HG03045 (cell line): ENCODE data around the gene CENPH.
"Not testable (repeated sequence)": the region's sequence is repeated elsewhere in the genome, so short reads cannot be mapped to it uniquely, and the experiment has no call there.

Experiments
- ATAC-seq: cut with Tn5 transposase; IDR thresholded peaks from one replicate; pipeline ENCODE4 v1.9.1; 2021; ENCODE audit warnings: mild to moderate bottlenecking, moderate library complexity; ENCODE audit not compliant: unreplicated experiment

Gene CENPH

DNA sequence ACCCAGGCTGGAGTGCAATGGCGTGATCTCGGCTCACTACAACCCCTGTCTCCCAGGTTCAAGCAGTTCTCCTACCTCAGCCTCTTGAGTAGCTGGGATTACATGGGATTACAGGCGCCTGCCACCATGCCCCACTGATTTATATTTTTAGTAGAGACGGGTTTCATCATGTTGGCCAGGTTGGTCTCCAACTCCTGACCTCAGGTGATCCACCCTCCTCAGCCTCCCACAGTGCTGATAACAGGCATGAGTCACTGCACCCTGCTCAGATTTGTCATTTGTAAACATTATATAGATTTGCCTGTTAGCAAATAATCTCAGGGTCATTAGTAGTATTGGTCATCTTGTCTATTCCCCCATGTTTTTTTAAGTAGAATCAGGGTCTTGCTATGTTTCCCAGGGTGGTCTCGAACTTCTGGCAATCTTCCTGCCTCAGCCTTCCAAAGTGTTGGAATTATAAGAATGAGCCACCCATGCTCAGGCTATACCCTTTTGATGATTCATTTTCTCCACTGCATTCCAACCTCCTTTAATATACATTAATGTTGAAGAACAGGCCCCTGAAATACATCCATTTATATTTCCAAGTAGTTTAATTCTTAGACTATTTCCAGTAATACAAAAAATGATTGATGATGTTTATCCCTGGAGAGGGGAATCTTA is 17.3 kb downstream of the CENPH start:
- no peak for ATAC-seq

DNA sequence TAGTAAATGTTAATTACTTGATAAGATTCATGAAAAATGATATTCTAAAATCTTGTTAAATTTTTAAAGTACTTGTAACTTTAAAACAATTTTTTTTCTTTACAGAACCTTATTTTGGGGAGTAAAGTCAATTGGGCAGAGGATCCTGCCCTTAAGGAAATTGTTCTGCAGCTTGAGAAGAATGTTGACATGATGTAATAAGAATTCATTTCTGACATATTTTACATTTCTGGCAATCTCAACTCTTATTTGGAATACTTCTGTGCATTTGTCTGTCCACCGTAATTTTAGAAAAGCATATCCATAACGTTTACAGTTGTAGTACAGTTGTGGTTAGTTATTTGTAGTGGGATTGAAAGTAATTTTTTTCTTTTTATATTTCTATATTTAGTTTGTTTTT is 20.2 kb downstream of the CENPH start:
- ATAC-seq: no peak

DNA sequence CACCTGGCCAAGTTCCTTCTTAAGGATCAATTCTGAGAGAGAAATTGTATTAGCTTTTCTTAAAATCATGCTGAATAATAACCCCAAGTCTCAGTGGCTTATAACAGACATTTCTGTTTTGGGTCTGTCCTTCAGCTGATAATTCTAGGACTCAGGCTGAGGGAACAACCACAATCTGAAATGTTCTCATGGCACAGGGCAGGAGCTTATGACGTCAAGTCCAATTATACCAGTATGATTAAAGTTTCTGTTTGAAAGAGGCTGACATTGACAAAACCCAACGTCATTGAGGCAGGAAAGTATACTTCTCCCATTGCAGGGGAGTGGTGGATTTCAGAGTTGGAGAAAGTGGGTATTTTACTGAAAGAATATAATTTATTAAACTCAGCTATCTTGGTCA is 21.8 kb downstream of the CENPH start:
- no peak for ATAC-seq

DNA sequence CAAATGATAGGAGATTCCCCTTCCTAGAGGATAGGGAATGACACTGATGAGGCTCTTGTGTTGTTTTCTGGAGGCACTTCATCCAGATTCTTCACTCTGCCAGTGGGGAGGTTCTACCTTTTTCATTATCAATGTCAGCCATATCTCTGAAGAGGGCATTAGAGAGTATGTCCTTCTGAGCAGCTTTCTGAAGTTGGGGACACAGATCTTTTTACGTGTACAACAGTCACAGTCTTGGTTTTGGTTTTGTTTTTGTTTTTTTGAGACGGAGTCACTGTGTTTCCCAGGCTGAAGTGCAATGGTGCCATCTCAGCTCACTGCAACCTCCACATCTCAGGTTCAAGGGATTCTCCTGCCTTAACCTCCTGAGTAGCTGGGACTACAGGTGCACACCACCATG is 22.6 kb downstream of the CENPH start:
- no peak for ATAC-seq

DNA sequence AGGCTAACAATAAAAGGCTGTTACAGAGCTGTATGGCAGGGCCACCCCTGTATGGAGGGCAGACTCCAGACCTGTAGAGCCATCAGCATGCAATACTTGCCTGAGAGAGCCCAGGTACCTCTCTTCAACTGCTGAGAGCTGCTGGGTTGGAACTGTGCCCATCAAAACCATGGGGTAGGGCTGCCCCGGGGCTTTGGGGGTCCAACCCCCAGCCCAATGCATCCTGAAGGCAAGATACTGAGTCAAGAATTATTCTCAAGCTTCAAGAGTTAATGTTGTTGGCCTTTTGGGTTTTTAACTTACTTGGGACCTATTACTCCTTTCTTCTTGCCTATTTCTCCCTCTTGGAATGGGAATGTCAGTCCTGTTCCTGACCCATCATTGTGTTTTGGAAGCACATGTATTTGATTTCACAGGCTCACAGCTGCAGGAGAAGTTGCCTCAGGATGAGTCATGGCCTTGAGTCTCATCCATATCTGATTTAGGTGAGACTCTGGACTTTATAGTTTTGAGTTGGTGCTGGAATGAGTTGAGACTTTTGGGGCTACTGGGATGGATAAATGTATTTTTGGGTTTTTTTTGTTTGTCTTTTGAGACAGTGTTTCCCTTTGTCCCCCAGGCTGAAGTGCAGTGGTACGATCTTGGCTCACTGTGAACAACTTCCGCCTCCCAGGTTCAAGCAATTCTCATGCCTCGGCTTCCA is 24.3 kb downstream of the CENPH start:
- ATAC-seq: no peak

DNA sequence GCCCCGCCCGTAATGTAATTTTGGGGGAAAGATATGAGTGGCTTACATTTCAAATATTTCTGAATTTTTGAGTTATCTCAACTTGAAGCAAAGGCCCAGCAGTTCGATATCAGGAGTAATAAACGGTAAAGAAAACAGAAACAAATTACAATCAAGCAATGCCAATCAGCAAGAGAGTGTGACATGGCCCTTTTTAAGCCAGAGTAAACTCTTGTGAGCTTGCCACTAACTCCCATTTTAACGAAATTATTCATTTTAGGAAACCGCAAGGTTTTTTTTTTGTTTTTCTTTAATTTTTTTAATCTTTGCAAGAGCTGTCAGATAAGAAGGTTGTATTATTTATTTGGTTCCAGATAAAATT is 27.7 kb downstream of the CENPH start:
- no peak for ATAC-seq

DNA sequence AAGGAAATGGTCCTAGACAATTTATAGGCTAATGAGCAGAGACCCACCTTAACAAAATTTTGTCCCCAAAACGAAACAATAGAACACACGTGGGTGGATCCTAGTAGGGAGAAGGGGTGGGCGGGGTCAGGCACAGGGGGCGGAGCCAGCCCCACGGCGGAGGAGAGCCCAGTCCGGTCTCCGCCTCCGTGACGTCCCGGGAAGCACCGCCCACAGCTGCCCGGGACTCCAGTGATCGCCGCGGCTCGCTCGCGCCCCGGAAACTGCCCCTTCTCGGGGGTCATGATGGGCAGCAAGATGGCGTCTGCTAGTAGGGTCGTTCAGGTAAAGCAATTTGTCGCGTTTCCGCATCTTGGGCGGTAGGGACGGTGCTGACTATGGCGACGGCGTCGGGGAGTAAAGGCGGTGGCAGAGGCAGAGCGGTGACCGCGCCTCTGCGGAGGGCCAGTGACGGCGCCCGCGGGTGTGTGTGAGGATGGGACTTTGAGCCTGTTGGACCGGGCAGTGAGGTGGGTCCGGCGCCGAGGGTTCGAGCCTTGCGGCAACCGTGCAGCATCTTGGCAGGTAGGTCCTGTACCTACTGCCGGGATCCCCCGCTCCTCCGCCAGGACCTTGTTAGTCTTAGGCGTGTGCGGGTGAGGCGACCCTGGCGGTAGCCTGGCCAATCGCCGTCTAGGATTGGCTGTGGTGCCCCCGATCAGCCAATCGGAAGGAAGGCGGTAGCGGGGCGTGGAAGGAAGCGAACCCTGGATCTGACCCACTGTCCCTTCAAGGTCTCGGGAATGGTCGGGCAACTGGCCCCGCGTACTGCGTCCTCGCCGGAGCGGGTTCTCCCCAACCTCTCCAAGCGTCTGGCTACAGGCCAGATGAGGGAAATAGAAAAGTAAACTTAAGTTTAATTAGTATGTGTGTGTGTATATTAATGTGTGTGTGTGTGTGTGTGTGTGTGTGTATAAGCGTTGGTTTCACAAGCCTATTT is 28.5 kb downstream of the CENPH start:
- peak; percentile 95 for ATAC-seq

DNA sequence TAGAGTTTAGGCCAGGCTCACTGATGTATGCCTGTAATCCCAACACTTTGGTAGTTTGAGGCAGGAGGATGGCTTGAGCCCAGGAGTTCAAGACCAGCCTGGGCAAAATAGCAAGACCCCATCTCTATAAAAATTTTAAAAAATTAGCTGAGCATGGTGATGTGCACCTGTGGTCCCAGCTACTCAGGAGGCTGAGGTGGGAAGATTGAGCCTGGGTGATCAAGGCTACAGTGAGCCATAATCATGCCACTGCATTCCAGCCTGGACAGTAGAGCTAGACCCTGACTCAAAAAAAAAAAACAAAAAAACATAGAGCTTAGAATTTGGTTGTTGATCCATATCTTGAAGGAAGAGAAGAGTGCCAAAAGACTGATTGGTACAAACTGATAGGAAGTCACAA is 30.6 kb downstream of the CENPH start:
- ATAC-seq: no peak

DNA sequence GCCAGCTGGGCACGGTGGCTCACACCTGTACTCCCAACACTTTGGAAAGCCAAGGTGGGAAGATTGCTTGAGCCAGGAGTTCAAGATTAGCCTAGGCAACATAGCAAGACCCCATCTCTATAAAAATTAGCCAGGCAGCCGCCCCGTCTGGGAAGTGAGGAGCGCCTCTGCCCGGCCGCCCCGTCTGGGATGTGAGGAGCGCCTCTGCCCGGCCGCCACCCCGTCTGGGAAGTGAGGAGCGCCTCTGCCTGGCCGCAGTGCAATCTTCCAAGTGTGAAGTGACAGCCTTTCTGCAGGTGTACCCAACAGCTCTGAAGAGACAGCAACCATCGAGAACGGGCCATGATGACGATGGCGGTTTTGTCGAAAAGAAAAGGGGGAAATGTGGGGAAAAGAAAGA is 31.0 kb downstream of the CENPH start:
- not testable (repeated sequence) for ATAC-seq

DNA sequence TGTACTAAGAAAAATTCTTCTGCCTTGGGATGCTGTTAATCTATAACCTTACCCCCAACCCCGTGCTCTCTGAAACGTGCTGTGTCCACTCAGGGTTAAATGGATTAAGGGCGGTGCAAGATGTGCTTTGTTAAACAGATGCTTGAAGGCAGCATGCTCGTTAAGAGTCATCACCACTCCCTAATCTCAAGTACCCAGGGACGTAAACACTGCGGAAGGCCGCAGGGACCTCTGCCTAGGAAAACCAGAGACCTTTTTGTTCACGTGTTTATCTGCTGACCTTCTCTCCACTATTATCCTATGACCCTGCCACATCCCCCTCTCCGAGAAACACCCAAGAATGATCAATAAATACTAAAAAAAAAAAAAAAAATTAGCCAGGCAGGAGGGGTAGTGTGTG is 31.4 kb downstream of the CENPH start:
- ATAC-seq: not testable (repeated sequence)

DNA sequence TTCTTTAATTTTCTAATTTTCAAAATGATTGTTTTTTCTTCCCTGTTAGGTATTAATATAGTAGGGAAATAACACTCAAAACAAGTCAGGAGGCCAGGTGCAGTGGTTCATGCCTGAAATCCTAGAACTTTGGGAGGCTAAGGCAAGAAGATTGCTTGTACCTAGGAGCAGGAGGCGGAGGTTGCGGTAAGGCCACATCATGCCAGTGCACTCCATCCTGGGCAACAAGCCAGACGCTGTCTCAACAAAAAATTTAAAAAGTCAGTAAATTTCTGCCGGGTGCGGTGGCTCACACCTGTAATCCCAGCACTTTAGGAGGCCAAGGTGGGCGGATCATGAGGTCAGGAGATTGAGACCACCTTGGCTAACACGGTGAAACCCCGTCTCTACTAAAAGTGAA is 35.1 kb downstream of the CENPH start:
- ATAC-seq: no peak

DNA sequence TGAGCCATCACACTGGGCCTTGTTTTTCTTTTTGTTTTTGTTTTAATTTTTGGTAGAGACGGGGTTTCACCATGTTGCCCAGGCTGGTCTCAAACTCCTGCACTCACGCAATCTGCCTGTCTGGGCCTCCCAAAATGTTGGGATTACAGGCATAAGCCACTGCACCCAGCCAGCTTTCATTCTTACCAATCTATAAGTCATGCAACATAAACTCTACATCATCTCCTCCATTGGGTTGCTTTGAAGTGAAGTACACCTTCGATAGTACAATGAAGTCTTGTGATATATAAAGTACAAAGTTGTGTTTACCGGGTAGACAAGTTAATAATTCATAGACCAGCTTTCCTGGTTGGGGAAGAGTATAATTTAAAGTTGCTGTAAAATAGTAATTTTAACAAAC is 36.5 kb downstream of the CENPH start:
- ATAC-seq: no peak

DNA sequence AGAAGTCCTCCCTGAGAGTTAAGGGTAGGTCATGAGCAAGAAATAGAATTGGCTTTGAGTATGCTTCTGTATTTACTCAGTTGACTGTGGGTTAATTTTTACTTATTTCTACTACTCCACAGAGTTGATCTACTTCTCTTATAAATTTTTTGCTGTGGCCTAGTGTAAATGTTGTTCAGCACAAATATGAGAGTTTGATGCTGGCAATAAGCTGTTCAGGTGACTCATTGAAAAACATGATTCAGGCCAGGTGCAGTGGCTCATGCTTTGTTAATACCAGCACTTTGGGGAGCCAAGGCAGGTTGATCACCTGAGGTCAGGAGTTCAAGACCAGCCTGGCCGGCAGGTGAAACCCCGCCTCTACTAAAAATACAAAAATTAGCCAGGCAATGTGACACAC is 40.8 kb downstream of the CENPH start:
- ATAC-seq: no peak

DNA sequence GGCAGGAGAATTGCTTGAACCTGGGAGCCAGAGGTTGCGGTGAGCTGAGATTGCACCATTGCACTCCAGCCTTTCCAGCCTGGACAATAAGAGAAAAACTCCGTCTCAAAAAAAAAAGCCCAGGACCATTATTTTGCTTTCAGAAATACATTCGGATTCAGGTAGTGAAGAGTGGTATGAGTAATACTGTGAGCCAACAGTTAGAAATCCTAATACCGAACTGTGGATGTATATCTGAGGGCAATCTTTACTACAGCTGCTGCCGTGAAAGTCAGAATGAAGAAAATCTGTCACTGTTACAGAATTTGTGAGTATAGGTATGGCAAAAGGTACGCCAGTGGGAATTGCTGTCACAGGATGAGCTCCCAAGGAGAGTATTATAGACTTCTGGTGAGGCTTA is 41.9 kb downstream of the CENPH start:
- no peak for ATAC-seq

DNA sequence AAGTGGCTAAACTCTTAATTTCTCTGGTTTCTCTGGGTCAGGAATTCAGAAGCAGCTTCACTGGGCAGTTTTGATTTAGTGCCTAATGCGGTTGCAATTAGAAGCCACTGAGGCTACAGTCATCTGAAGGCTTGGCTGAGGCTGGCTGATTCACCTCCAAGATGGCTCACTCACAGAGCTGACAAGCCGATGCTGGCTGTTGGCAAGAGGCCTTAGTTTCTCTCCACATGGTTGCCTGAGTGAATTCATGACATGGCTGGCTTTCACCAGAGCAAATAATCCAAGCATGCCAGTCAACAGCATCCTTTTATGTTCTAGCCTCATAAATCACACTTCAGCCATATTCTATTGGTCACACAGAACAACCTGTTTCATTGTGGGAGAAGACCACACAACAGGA is 42.5 kb downstream of the CENPH start:
- no peak for ATAC-seq

DNA sequence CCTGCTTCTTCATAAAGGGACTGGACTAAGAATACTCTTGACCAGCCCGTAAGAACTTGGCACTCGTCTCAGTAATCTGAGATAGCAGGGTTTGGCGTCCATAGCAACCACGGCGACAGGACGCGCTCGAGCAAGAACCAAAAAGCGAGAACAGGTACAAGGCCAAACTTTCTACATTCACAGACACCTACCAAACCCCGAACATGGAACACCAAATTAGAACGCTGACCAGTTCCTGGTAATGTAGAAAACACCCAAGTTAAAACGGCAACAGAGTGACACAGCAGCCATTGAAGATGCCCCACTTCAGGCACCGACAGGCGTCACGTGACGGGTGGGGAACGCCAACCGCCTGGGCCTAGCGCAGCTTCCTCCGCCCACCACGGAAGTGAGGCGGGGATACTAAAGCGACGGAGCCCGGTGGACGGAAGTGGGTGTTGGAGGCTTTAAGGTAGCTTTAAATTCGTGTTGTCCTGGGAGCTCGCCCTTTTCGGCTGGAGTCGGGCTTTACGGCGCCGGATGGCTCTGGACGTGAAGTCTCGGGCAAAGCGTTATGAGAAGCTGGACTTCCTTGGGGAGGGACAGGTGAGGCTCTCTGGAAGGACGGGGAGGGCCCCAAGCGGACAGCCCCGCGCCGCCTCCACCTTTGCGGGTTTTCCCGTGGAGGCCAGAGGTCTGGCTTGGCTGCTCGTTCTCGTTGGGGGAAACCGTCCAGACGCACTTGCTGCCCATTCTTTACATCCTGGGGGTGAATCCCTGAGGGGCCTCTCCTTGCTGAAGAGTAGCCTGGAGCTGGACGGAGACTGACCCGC is 45.3 kb downstream of the CENPH start, which contains the start of gene CDK7:
Gene CDK7 (plus strand): TSS at position 430 of the 812 bp plus-strand sequence. CDS start 90 bp downstream, at position 520.
- peak; percentile 98 for ATAC-seq

DNA sequence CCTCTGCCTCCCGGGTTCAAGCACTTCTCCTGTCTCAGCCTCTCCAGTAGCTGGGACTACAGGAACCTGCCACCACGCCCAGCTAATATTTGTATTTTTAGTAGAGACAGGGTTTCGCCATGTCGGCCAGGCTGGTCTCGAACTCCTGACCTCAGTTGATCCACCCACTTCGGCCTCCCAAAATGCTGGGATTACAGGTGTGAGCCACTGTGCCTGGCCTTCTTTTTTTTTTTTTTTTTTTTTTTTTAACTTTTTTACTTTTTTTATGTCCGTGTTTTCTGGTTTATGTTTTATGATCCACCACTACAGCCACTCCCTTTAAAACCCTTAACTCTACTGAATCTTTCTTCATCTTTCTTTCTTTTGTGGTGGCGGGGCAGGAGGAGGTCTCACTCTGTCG is 47.4 kb downstream of the CENPH start:
- ATAC-seq: not testable (repeated sequence)

DNA sequence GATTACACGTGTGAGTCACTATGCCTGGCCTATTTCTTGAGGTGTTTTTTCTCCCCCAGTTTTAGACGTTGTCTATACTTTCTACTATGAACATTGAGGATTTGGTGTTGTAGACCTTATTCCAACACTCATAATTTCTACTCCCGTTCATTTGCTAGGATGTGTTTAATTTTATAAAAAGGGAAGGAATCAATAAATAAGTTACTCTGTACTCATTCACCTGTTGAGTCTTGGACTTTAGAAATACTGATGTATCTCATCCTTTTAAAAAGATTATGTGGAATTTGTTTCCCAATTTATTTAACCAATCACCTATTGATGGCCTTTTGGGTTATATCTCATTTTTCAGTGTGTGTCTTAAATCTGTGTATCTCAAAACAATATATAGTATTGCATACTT is 48.5 kb downstream of the CENPH start:
- no peak for ATAC-seq

DNA sequence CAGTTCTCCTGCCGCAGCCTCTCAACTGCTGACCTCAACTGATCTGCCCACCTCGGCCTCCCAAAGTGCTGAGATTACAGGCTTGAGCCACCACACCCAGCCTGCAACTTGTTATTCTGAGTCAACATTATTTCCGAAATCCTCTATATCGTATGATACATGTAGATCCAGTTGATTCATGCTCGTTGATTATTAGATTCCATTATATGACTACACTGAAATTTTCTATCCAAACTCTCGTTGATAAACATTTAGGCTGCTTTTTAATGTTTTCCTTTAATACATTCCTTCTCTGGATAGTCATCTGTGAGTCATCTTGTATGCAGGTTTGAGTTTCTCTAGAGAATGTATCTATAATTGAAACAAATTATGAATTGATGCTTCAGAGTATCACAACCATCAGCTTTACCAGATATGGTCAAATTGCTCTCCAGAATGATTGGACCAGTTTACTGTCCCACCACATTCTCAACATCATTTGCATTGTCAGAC is 49.4 kb downstream of the CENPH start:
- no peak for ATAC-seq

DNA sequence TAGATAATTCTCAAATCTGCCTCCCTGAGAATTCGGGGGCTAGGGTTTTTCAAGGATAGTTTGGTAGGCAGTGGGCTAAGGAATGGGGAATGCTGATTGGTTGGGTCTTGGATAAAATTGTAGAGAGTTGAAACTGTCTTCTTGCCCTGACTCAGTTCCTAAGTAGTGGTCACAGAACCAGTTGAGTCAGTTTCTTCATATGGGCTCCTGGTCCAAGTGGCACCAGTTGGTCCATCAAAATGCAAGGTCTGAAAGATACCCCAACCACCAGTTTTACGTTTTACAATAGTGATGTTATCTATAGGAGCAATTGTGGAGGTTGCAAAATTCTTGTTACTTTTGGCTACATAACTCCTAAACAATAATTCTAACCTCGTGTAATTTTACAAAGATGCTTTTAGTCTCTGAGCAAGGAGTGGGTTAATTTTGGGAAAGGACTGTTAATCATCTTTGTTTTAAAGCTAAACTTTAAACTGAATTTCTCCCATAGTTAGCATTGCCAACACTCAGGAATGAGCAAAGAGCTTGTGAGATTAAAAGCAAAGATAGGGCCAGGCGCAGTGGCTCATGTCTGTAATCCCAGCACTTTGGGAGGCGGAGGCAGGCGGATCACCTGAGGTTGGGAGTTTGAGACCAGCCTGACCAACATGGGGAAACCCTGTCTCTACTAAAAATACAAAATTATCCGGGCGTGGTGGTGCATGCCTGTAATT is 53.0 kb downstream of the CENPH start:
- ATAC-seq: no peak
